ENCODE measurements around the gene CELSR1.

Gene CELSR1

GRCh38 chr22:46574438-46574992, 37.1 kb upstream of the CELSR1 start:
- Histone ChIP-seq H3K9me3 (ENCODE audit: control insufficient read depth in 2 of 2, low read length in 2 of 2) (peaks cover 0 to 8% of the 10 kb centered on the region in 2 donors), H3K4me3 (ENCODE audit: low read length in 2 of 2) (no peak overlapping the region), H3K27ac (ENCODE audit: low read length) (no peak overlapping the region), H3K27me3 (ENCODE audit: control insufficient read depth in 1 of 2, insufficient read depth in 2 of 2, low read length in 2 of 2) (no peaks in the 10 kb centered on the region), H3K36me3 (ENCODE audit: control insufficient read depth in 2 of 2, insufficient read depth in 2 of 2, low read length in 2 of 2) (no peaks in the 10 kb centered on the region), H3K9ac (ENCODE audit: low read length in 2 of 2) (no peak overlapping the region), H3K4me1 (ENCODE audit: control insufficient read depth, insufficient read depth, low read length) (peaks cover 30% of the 10 kb centered on the region)

GRCh38 chr22:46573781-46574437, 36.5 kb upstream of the CELSR1 start:
- Histone ChIP-seq H3K4me1 (ENCODE audit: control insufficient read depth, insufficient read depth, low read length) (peaks cover 24% of the 10 kb centered on the region), H3K36me3 (ENCODE audit: control insufficient read depth in 2 of 2, insufficient read depth in 2 of 2, low read length in 2 of 2) (no peaks in the 10 kb centered on the region), H3K27ac (ENCODE audit: low read length) (no peak overlapping the region), H3K9me3 (ENCODE audit: control insufficient read depth in 2 of 2, low read length in 2 of 2) (peaks cover 0 to 8% of the 10 kb centered on the region in 2 donors), H3K4me3 (ENCODE audit: low read length in 2 of 2) (no peak overlapping the region), H3K9ac (ENCODE audit: low read length in 2 of 2) (no peak overlapping the region), H3K27me3 (ENCODE audit: control insufficient read depth in 1 of 2, insufficient read depth in 2 of 2, low read length in 2 of 2) (no peaks in the 10 kb centered on the region)

DNA sequence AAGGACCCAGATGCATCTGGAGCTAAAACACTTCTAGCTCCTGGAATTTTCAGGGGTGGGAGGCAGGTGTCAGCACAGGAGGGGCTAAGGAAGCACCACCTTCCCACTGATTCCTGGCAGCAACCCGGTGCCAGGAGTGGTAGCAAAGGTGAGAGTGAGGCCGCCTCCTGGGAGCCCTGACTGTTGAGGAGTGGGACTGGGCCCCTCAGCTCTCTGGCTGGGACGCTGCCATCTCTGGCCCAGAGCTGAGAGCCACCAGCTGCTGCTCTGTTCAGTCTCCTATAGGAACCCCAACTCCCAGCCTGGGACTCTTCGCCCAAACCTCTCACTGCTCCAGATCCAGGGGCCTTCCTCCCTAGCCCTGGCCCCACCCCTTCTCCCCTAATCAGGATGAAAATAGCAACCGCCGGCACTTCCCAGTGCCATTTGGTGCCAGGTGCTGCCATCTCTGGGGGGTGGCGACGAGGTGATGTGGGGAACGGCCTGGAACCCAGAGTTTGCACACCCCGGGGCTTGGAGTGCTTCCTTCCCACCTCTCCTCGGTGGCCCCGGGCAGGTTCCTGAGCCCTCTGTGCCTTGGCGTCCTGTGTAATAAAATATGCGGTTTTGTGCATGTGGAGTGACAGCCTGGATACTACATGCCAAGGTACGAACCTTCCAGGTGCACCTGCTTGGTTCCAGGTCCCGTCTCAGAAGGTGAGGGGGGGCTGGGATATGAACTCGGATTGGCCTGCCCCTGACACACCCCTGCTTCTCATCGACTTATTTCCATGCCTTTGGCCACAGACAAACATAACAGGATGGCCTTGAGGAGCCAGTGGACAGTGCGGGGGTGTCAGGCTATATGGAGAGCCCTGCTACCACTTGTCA, 35.7 kb upstream of the CELSR1 start:
- H3K4me1 ChIP-seq (ENCODE audit: control insufficient read depth, insufficient read depth, low read length) = peaks cover 17% of the 10 kb centered on the region

GRCh38 chr22:46571642-46572250, 34.3 kb upstream of the CELSR1 start:
- Histone ChIP-seq H3K27ac (ENCODE audit: low read length) (no peak overlapping the region), H3K9ac (ENCODE audit: low read length in 2 of 2) (no peak overlapping the region), H3K9me3 (ENCODE audit: control insufficient read depth in 2 of 2, low read length in 2 of 2) (peaks cover 0 to 8% of the 10 kb centered on the region in 2 donors), H3K36me3 (ENCODE audit: control insufficient read depth in 2 of 2, insufficient read depth in 2 of 2, low read length in 2 of 2) (no peaks in the 10 kb centered on the region), H3K27me3 (ENCODE audit: control insufficient read depth in 1 of 2, insufficient read depth in 2 of 2, low read length in 2 of 2) (no peaks in the 10 kb centered on the region), H3K4me1 (ENCODE audit: control insufficient read depth, insufficient read depth, low read length) (peaks cover 9% of the 10 kb centered on the region), H3K4me3 (ENCODE audit: low read length in 2 of 2) (no peak overlapping the region)

More for the DNA sequence above, 35.7 kb upstream of the CELSR1 start:
- Histone ChIP-seq H3K9ac (ENCODE audit: low read length in 2 of 2) (no peak overlapping the region), H3K27me3 (ENCODE audit: control insufficient read depth in 1 of 2, insufficient read depth in 2 of 2, low read length in 2 of 2) (no peaks in the 10 kb centered on the region), H3K36me3 (ENCODE audit: control insufficient read depth in 2 of 2, insufficient read depth in 2 of 2, low read length in 2 of 2) (no peaks in the 10 kb centered on the region), H3K27ac (ENCODE audit: low read length) (no peak overlapping the region), H3K9me3 (ENCODE audit: control insufficient read depth in 2 of 2, low read length in 2 of 2) (peaks cover 0 to 8% of the 10 kb centered on the region in 2 donors), H3K4me3 (ENCODE audit: low read length in 2 of 2) (no peak overlapping the region)

GRCh38 chr22:46569848-46570695, 32.7 kb upstream of the CELSR1 start:
- Histone ChIP-seq H3K27ac (ENCODE audit: low read length) (no peak overlapping the region), H3K4me3 (ENCODE audit: low read length in 2 of 2) (no peak overlapping the region), H3K27me3 (ENCODE audit: control insufficient read depth in 1 of 2, insufficient read depth in 2 of 2, low read length in 2 of 2) (no peaks in the 10 kb centered on the region), H3K4me1 (ENCODE audit: control insufficient read depth, insufficient read depth, low read length) (no peaks in the 10 kb centered on the region), H3K9me3 (ENCODE audit: control insufficient read depth in 2 of 2, low read length in 2 of 2) (peaks cover 0 to 8% of the 10 kb centered on the region in 2 donors), H3K36me3 (ENCODE audit: control insufficient read depth in 2 of 2, insufficient read depth in 2 of 2, low read length in 2 of 2) (no peaks in the 10 kb centered on the region), H3K9ac (ENCODE audit: low read length in 2 of 2) (no peak overlapping the region)

DNA sequence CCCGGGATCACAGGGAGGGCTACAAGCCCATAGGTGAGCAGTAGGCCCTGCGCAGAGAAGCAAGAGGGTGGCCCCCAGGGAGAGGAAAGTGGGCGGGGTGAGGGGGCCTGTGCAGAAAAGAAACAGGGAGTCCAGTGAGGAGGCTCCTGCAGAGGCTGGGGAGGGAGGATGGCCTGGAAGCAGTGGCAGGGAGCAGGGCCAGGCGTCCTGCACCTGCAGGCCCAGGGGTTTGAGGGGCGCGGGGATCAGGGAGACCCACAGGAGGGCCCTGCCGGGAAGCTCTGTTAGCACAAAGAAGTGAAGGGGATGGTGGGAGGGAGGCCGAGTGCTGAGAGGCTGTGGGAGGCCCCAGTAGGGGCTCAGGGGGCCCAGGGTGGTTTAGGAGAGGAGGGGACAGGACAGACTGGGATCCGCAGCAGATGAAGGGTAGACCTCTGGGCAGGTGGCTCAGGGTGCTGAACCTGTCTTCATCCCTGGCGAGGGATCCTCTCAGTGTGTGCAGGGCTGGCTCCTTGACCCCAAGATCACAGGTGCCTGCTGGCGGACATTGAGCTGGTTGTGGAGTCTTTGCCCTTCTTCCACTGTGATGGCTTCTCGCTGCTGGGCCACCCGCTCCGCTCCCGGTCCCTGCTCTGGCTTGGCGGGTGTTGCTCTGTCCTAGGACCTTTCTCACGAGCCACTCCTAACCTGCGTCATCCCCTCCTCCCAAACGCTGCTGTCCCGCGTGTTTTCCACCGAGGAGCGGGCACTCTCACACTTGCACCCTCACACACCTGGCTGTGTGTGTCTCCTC, 31.8 kb upstream of the CELSR1 start:
- Histone ChIP-seq H3K27ac (ENCODE audit: low read length) (no peak overlapping the region), H3K4me3 (ENCODE audit: low read length in 2 of 2) (no peak overlapping the region), H3K36me3 (ENCODE audit: control insufficient read depth in 2 of 2, insufficient read depth in 2 of 2, low read length in 2 of 2) (no peaks in the 10 kb centered on the region), H3K9ac (ENCODE audit: low read length in 2 of 2) (no peak overlapping the region), H3K27me3 (ENCODE audit: control insufficient read depth in 1 of 2, insufficient read depth in 2 of 2, low read length in 2 of 2) (no peaks in the 10 kb centered on the region), H3K4me1 (ENCODE audit: control insufficient read depth, insufficient read depth, low read length) (no peaks in the 10 kb centered on the region), H3K9me3 (ENCODE audit: control insufficient read depth in 2 of 2, low read length in 2 of 2) (peaks cover 0 to 8% of the 10 kb centered on the region in 2 donors)

DNA sequence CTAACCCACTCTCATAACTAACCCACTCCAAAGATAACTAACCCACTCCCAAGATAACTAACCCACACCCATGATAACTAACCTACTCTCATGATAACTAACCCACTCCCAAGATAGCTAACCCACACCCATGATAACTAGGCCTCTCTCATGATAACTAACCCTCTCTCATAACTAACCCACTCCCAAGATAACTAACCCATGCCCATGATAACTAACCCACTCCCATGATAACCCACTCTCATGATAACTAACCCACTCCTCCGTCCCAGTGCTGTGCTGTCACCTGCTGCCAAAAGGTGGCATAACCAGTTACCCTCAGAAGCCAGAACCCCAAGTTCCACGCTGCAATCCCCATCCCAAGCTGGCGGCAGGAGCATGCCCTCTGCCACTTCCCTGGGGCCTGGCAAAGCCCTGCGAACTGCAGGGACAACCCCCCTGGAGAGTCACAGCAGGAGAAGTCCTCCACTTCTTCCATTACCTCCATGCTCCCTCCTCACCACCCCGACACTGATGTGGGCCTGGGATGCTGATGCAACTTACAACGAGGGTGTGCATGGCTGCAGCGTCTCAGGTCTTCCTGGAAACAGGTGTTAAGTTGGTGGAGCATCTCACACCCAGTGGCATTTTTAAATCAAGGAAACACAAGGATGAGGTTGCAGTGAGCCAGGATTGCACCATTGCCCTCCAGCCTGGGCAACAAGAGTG, 30.8 kb upstream of the CELSR1 start:
- Histone ChIP-seq H3K27ac (ENCODE audit: low read length) (no peak overlapping the region), H3K9ac (ENCODE audit: low read length in 2 of 2) (no peak overlapping the region), H3K36me3 (ENCODE audit: control insufficient read depth in 2 of 2, insufficient read depth in 2 of 2, low read length in 2 of 2) (no peaks in the 10 kb centered on the region), H3K4me3 (ENCODE audit: low read length in 2 of 2) (no peak overlapping the region), H3K9me3 (ENCODE audit: control insufficient read depth in 2 of 2, low read length in 2 of 2) (peaks cover 0 to 8% of the 10 kb centered on the region in 2 donors), H3K4me1 (ENCODE audit: control insufficient read depth, insufficient read depth, low read length) (peaks cover 9% of the 10 kb centered on the region), H3K27me3 (ENCODE audit: control insufficient read depth in 1 of 2, insufficient read depth in 2 of 2, low read length in 2 of 2) (no peaks in the 10 kb centered on the region)

DNA sequence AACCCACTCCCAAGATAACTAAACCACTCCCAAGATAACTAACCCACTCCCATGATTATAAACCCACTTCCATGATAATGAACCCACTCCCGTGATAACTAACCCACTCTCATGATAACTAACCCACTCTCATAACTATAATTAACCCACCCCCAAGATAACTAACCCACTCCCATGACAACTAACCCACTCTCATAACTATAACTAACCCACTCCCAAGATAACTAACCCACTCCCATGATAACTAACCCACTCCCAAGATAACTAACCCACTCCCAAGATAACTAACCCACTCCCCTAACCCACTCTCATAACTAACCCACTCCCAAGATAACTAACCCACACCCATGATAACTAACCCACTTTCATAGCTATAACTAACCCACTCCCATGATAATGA, 30.1 kb upstream of the CELSR1 start:
- Histone ChIP-seq H3K27me3 (ENCODE audit: control insufficient read depth in 1 of 2, insufficient read depth in 2 of 2, low read length in 2 of 2) (no peaks in the 10 kb centered on the region), H3K4me1 (ENCODE audit: control insufficient read depth, insufficient read depth, low read length) (peaks cover 9% of the 10 kb centered on the region), H3K27ac (ENCODE audit: low read length) (no peak overlapping the region), H3K4me3 (ENCODE audit: low read length in 2 of 2) (no peak overlapping the region), H3K9me3 (ENCODE audit: control insufficient read depth in 2 of 2, low read length in 2 of 2) (peaks cover 0 to 8% of the 10 kb centered on the region in 2 donors), H3K9ac (ENCODE audit: low read length in 2 of 2) (no peak overlapping the region), H3K36me3 (ENCODE audit: control insufficient read depth in 2 of 2, insufficient read depth in 2 of 2, low read length in 2 of 2) (no peaks in the 10 kb centered on the region)

- H3K36me3 ChIP-seq (ENCODE audit: control insufficient read depth in 2 of 2, insufficient read depth in 2 of 2, low read length in 2 of 2) = no peaks in the 10 kb centered on the region
- H3K4me3 ChIP-seq (ENCODE audit: low read length in 2 of 2) = no peak overlapping the region
- H3K27me3 ChIP-seq (ENCODE audit: control insufficient read depth in 1 of 2, insufficient read depth in 2 of 2, low read length in 2 of 2) = no peaks in the 10 kb centered on the region
- H3K4me1 ChIP-seq (ENCODE audit: control insufficient read depth, insufficient read depth, low read length) = peaks cover 9% of the 10 kb centered on the region
- no peaks in the 10 kb centered on the region for H3K9me3 ChIP-seq (ENCODE audit: control insufficient read depth in 2 of 2, low read length in 2 of 2)
- no peak overlapping the region for H3K9ac ChIP-seq (ENCODE audit: low read length in 2 of 2)
- H3K27ac ChIP-seq (ENCODE audit: low read length) = no peak overlapping the region
These were observed 26.8 kb upstream of the CELSR1 start for GRCh38 chr22:46564084-46564714.
